ENCODE results near the gene TAF7. TPM values are rescaled to one million over a fixed set of nuclear protein-coding genes. Genes with fewer than 3 reads are reported as not detected.

The TAF7 gene
- total RNA-seq, 1 donor from 2014 or later, result 65.0 TPM

DNA sequence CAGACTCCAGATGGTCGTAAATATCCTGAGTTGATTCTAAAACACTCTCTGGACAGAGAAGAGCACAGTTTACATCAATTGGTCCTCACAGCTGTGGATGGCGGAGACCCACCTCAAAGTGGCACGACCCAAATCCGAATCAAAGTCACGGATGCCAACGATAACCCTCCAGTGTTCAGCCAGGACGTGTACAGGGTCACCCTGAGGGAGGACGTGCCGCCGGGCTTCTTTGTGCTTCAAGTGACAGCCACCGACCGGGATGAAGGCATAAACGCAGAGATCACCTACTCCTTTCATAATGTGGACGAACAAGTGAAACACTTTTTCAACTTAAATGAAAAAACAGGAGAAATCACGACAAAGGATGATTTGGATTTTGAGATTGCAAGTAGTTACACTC lies 40.1 kb upstream of the TAF7 start:
- peaks cover 78% of the 10 kb centered on the region for H3K9me3 ChIP-seq
- intact Hi-C loops (cut with DNase I), result no loop called here
- no peak for DNase-seq
- no peaks in the 10 kb centered on the region for H3K36me3 ChIP-seq
- ATAC-seq, result no peak
- no peak for TF ChIP-seq CTCF (IDR thresholded peaks at IDR 0.05)
- H3K4me1 ChIP-seq, result no peaks in the 10 kb centered on the region
- H3K4me3 ChIP-seq, result no peak overlapping the region
- H3K27me3 ChIP-seq (ENCODE audit: low read depth), result peaks cover 34% of the 10 kb centered on the region
- no peak overlapping the region for H3K27ac ChIP-seq

DNA sequence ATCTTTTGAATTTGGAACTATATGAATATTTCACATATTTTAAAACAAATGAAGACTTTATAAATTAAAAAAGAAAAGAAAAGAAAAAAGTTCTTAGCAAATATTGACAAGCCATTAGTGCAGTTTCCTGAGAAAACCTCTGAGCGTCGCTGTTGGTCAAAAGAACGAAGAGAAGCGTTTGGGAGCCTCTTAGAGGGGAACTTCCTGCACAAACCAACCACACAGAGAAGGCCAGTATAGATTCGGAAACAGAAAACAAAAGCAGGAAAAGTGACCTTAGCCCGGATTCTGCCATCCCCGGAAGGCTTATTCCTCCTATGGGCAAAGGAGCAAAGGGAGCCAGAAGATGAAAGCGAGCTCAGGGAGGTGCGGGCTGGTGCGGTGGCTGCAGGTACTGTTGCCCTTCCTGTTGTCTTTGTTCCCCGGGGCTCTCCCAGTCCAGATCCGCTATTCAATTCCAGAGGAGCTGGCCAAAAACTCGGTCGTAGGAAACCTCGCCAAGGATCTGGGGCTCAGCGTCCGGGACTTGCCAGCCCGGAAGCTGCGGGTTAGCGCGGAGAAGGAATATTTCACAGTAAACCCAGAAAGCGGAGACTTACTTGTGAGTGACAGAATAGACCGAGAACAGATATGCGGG lies 39.3 kb upstream of the TAF7 start, which contains the start of gene PCDHGB2:
Gene PCDHGB2, plus strand, starts transcription at position 205 of the 637 bp plus-strand sequence. Its CDS starts 142 bp downstream, at position 347.
- no peak within 1 kb of the TSS for H3K27ac ChIP-seq
- intact Hi-C loops (cut with DNase I), result no loop called here
- H3K36me3 ChIP-seq, result no peaks in the 10 kb centered on the region
- DNase-seq (no peak), ATAC-seq (no peak)
- no peaks in the 10 kb centered on the region for H3K4me1 ChIP-seq
- H3K9me3 ChIP-seq, result peaks cover 78% of the 10 kb centered on the region
- H3K27me3 ChIP-seq (ENCODE audit: low read depth), result peaks cover 28% of the 10 kb centered on the region
- H3K4me3 ChIP-seq, result peak within 1 kb of the TSS; percentile 41
- TF ChIP-seq CTCF (IDR thresholded peaks at IDR 0.05), result peak; percentile 37

- H3K27ac ChIP-seq, result no peak overlapping the region
- no peak for ATAC-seq
- peaks cover 62% of the 10 kb centered on the region for H3K9me3 ChIP-seq
- H3K4me3 ChIP-seq, result no peak overlapping the region
- peaks cover 24% of the 10 kb centered on the region for H3K27me3 ChIP-seq (ENCODE audit: low read depth)
- intact Hi-C loops (cut with DNase I), result no loop called here
- TF ChIP-seq CTCF (IDR thresholded peaks at IDR 0.05), result no peak
- no peak for DNase-seq
- H3K36me3 ChIP-seq, result no peaks in the 10 kb centered on the region
- H3K4me1 ChIP-seq, result no peaks in the 10 kb centered on the region
These were observed 36.4 kb upstream of the TAF7 start for GRCh38 chr5:141356950-141357349.

DNA sequence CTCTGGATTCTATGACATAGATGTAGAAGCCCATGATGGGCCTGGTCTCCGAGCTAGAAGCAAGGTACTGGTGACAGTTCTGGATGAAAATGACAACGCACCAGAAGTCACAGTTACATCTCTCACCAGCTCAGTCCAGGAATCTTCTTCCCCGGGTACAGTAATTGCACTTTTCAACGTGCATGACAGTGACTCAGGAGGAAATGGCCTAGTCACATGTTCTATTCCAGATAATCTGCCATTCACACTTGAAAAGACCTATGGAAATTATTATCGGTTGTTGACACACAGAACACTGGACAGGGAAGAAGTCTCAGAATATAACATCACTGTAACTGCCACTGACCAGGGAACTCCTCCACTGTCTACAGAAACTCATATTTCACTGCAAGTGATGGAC lies 35.5 kb upstream of the TAF7 start:
- DNase-seq (no peak), ATAC-seq (no peak)
- Histone ChIP-seq H3K4me1 (no peaks in the 10 kb centered on the region), H3K27me3 (ENCODE audit: low read depth) (peaks cover 27% of the 10 kb centered on the region), H3K9me3 (peaks cover 62% of the 10 kb centered on the region), H3K36me3 (no peaks in the 10 kb centered on the region), H3K4me3 (no peak overlapping the region), H3K27ac (no peak overlapping the region)
- TF ChIP-seq CTCF (IDR thresholded peaks at IDR 0.05), result no peak
- intact Hi-C loops (cut with DNase I), result no loop called here

- intact Hi-C loops (cut with DNase I), result no loop called here
- Histone ChIP-seq H3K27ac (no peak overlapping the region), H3K4me1 (no peaks in the 10 kb centered on the region), H3K4me3 (peak overlapping the region; percentile 39), H3K36me3 (no peaks in the 10 kb centered on the region), H3K27me3 (ENCODE audit: low read depth) (peaks cover 25% of the 10 kb centered on the region), H3K9me3 (peaks cover 60% of the 10 kb centered on the region)
- DNase-seq (no peak), ATAC-seq (no peak)
- no peak for TF ChIP-seq CTCF (IDR thresholded peaks at IDR 0.05)
These were observed 35.1 kb upstream of the TAF7 start for GRCh38 chr5:141355641-141356040.

Measured in lower lobe of right lung (tissue), 2 donors.